Hepatocyte (in vitro differentiated cells): Measurements from ENCODE around the gene FAM222B. TPM values are rescaled to one million over a fixed set of nuclear protein-coding genes. Genes with fewer than 3 reads are reported as not detected.

Source experiments
- DNase-seq: peaks from one replicate; pipeline ENCODE4 v3.0.0-alpha.2; 2016; ENCODE audit warnings: low spot score
- H2AFZ ChIP-seq: fragments of 200-600 bp; sonication (generic); 2 replicates; pipeline ENCODE4 v1.6.0; 2016; ENCODE audit warnings: antibody characterized with exemption, mild to moderate bottlenecking
- H3K27ac ChIP-seq: fragments of 200-600 bp; sonication (generic); 2 replicates; pipeline ENCODE4 v1.5.1; 2016; ENCODE audit warnings: mild to moderate bottlenecking
- H3K27me3 ChIP-seq: fragments of 200-600 bp; sonication (generic); 2 replicates; pipeline ENCODE4 v1.6.1; 2016
- H3K36me3 ChIP-seq: fragments of 200-600 bp; sonication (generic); replicated peaks from 2 replicates; pipeline ENCODE4 v1.5.1; 2016; ENCODE audit warnings: low read depth; ENCODE audit not compliant: insufficient read depth
- H3K4me1 ChIP-seq: fragments of 200-600 bp; sonication (generic); 2 replicates; pipeline ENCODE4 v1.5.1; 2016; ENCODE audit warnings: mild to moderate bottlenecking, moderate library complexity; ENCODE audit not compliant: insufficient read depth
- H3K4me2 ChIP-seq: fragments of 200-600 bp; sonication (generic); 2 replicates; pipeline ENCODE4 v1.6.0; 2016
- H3K4me3 ChIP-seq: fragments of 200-600 bp; sonication (generic); 2 replicates; pipeline ENCODE4 v1.5.1; 2016; ENCODE audit warnings: mild to moderate bottlenecking
- H3K79me2 ChIP-seq: fragments of 200-600 bp; sonication (generic); 2 replicates; pipeline ENCODE4 v1.6.0; 2017; ENCODE audit warnings: mild to moderate bottlenecking
- H3K9me2 ChIP-seq: fragments of 200-600 bp; sonication (generic); replicated peaks from 2 replicates; pipeline ENCODE4 v1.6.0; 2017; ENCODE audit warnings: mild to moderate bottlenecking; ENCODE audit not compliant: insufficient read depth
- H3K9me3 ChIP-seq: fragments of 200-600 bp; sonication (generic); 2 replicates; pipeline ENCODE4 v1.5.1; 2016; ENCODE audit warnings: low read depth, mild to moderate bottlenecking
- H4K20me1 ChIP-seq: fragments of 200-600 bp; sonication (generic); 2 replicates; pipeline ENCODE4 v1.6.0; 2016; ENCODE audit warnings: mild to moderate bottlenecking; ENCODE audit not compliant: insufficient read depth, poor library complexity, severe bottlenecking
- EZH2 ChIP-seq: fragments of 200-600 bp; sonication (generic); IDR thresholded peaks from 2 replicates; pipeline ENCODE4 v1.6.1; 2016; ENCODE audit warnings: antibody characterized with exemption, mild to moderate bottlenecking, borderline replicate concordance
- EZH2phosphoT487 ChIP-seq: fragments of 200-600 bp; sonication (generic); IDR thresholded peaks from one replicate; pipeline ENCODE4 v1.6.1; 2018; ENCODE audit warnings: antibody characterized with exemption, mild to moderate bottlenecking, low read depth, moderate library complexity; ENCODE audit not compliant: unreplicated experiment, severe bottlenecking
- WGBS: methylation state at CpG from one replicate; pipeline ENCODE4 v1.1.6; 2016; ENCODE audit warnings: low lambda C conversion rate; ENCODE audit errors: missing lambda C conversion rate; 5-methylcytosine and 5-hydroxymethylcytosine counted together
- polyA plus RNA-seq: library from polyadenylated mRNA; unstranded; fragments of >200 nt; fragmentation: Nextera tagmentation; extraction: Ambion mirVana; gene quantifications from 2 replicates; pipeline ENCODE4 v1.2.1, GENCODE V29; 2016
- total RNA-seq: library from RNA; depleted of rRNA; stranded (reverse); fragments of >200 nt; gene quantifications from 2 replicates; pipeline ENCODE4 v1.2.3, GENCODE V29; 2014
- TF ChIP-seq, protein P1 (sequence below): fragments of 200-600 bp; sonication (generic); IDR thresholded peaks from 2 replicates; pipeline ENCODE4 v1.5.1; 2016; ENCODE audit warnings: antibody characterized with exemption, mild to moderate bottlenecking; ENCODE audit not compliant: poor library complexity

FAM222B gene
- total and polyA plus RNA-seq, 2 experiments from 2014 or later: 7.9 to 36.0 TPM

DNA sequence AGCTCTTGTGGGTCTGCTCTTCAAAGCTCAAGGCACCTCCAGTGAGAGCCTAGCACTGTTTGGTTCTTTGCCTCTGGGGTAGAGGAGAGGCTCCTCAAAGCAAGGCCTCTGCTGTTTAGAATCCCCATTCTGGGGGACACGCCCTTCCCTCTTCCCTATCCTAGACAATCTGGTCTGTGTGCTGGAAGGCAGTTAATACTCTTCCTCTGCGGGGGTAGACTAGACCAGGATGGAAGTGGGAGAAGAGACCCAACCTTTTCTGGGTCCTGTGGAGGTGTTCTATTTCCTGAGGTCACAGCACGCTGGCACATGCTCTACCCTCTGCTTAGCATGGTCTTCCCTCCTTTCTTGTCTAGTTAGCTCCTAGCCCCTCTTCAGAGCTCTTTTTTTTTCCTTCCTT lies 20.0 kb upstream of the FAM222B start:
- Histone ChIP-seq H3K4me2 (no peak overlapping the region), H3K27ac (no peak overlapping the region), H3K4me1 (no peaks in the 10 kb centered on the region), H3K4me3 (no peak overlapping the region), H3K9me2 (no peaks in the 10 kb centered on the region), H3K27me3 (no peaks in the 10 kb centered on the region), H3K36me3 (no peaks in the 10 kb centered on the region), H4K20me1 (no peaks in the 10 kb centered on the region), H3K9me3 (no peaks in the 10 kb centered on the region), H3K79me2 (no peaks in the 10 kb centered on the region), H2AFZ (no peak overlapping the region)
- no peak for DNase-seq
- WGBS: 93% methylated on average over 3 of the region's 3 CpGs
- TF ChIP-seq, protein P1, sequence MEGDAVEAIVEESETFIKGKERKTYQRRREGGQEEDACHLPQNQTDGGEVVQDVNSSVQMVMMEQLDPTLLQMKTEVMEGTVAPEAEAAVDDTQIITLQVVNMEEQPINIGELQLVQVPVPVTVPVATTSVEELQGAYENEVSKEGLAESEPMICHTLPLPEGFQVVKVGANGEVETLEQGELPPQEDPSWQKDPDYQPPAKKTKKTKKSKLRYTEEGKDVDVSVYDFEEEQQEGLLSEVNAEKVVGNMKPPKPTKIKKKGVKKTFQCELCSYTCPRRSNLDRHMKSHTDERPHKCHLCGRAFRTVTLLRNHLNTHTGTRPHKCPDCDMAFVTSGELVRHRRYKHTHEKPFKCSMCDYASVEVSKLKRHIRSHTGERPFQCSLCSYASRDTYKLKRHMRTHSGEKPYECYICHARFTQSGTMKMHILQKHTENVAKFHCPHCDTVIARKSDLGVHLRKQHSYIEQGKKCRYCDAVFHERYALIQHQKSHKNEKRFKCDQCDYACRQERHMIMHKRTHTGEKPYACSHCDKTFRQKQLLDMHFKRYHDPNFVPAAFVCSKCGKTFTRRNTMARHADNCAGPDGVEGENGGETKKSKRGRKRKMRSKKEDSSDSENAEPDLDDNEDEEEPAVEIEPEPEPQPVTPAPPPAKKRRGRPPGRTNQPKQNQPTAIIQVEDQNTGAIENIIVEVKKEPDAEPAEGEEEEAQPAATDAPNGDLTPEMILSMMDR: no peak
- no peak for TF ChIP-seq EZH2
- no peak for TF ChIP-seq EZH2phosphoT487

DNA sequence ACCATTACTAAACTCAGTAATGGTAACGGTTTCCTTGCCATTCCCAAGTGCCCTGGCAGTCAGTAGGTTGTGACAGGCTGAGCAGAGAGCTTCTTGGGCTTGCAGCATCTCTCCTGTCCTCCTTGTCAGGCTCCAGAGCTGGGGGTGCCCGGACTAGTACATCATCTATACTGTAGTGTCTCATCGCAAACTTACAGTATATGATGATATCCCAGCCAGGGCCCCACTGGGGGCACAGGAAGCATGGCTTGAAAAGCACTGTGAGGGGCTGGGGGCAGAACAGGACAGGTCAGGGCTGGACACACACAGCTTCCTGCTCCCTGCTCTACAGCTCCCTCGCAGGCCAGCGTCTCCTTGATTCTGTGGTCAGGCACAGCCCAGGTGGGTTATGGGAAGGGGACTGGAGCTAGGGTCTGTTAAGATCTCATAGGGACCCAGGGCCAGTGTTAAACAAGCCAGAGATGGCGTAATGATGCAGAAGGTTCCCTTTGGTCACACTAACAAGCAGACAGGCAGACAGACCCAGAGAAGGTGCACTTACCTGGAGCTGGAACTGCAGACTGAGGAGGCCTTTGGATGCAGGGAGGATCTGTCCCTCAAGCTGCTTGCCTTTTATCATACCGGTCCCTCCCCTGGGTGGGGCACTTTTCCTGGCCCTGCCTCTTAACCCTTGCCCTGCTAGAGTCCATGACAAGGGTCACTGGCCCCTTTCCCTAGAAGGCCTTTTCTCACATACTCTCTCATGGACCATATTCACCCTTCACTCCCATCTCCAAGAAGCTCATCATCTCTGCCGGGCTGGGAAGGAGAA lies 19.0 kb upstream of the FAM222B start:
- no peak overlapping the region for H3K4me2 ChIP-seq
- WGBS: 70% methylated on average over 8 of the region's 8 CpGs
- H3K27ac ChIP-seq: no peak overlapping the region
- H2AFZ ChIP-seq: no peak overlapping the region
- no peak for DNase-seq
- H3K9me3 ChIP-seq: no peaks in the 10 kb centered on the region
- H3K4me3 ChIP-seq: no peak overlapping the region
- no peaks in the 10 kb centered on the region for H3K9me2 ChIP-seq
- H3K4me1 ChIP-seq: no peaks in the 10 kb centered on the region
- no peaks in the 10 kb centered on the region for H4K20me1 ChIP-seq
- H3K27me3 ChIP-seq: no peaks in the 10 kb centered on the region
- H3K79me2 ChIP-seq: no peaks in the 10 kb centered on the region
- no peaks in the 10 kb centered on the region for H3K36me3 ChIP-seq
- TF ChIP-seq EZH2phosphoT487 (no peak), EZH2 (no peak)
- TF ChIP-seq, protein P1: no peak

DNA sequence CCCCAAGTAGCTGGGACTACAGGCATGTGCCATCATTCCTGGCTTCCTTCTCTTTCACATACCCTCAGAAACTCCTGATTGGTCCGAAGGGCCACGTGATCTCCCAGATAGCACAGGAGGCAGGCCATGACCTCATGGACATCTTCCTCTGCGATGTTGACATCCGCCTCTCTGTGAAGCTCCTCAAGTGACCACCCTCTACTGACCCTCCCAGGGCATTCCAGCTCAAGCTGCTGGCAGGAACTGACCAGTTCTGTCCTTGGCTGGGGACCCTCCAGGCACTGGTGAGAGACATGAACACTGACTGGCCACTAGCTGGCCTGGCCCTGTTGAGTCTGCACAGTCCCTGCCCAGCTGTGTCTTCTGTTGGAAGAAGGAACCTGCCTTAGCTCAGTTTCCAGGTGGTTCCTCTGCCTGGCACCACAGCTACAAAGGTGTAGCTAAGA lies 17.8 kb upstream of the FAM222B start:
- Histone ChIP-seq H3K4me1 (peaks cover 5% of the 10 kb centered on the region), H4K20me1 (no peaks in the 10 kb centered on the region), H3K27ac (no peak overlapping the region), H3K4me2 (no peak overlapping the region), H2AFZ (no peak overlapping the region), H3K9me3 (no peaks in the 10 kb centered on the region), H3K36me3 (no peaks in the 10 kb centered on the region), H3K79me2 (peaks cover 10% of the 10 kb centered on the region), H3K4me3 (no peak overlapping the region), H3K27me3 (no peaks in the 10 kb centered on the region), H3K9me2 (no peaks in the 10 kb centered on the region)
- DNase-seq: no peak
- 100% methylated on average over 4 of the region's 4 CpGs for WGBS
- TF ChIP-seq EZH2phosphoT487: no peak
- TF ChIP-seq, protein P1: no peak
- TF ChIP-seq EZH2: no peak
